ENCODE data around the gene GSTM5. TPM values are rescaled to one million over a fixed set of nuclear protein-coding genes. Genes with fewer than 3 reads are reported as not detected.
"Not testable (repeated sequence)": the region's sequence is repeated elsewhere in the genome, so short reads cannot be mapped to it uniquely, and the experiment has no call there.

GSTM5 gene
- total RNA-seq, 4 donors from 2014 or later: 0.38 to 2.6 (median 1.4) TPM; not detected in 1

GRCh38 chr1:109733236-109733870 lies 21.3 kb downstream of the GSTM5 start:
- WGBS: 90% methylated on average over 4 of the region's 4 CpGs
- no peaks in the 10 kb centered on the region for H3K9me3 ChIP-seq

GRCh38 chr1:109739738-109740614 lies 27.9 kb downstream of the GSTM5 start:
- peaks cover 15% of the 10 kb centered on the region for H3K36me3 ChIP-seq
- H3K4me3 ChIP-seq: peak overlapping the region; percentile 82
- H3K27ac ChIP-seq: peak overlapping the region; percentile 66
- TF ChIP-seq POLR2AphosphoS5 (IDR thresholded peaks at IDR 0.05) (no peak), CTCF (IDR thresholded peaks at IDR 0.05) (no peak), POLR2A (IDR thresholded peaks at IDR 0.05) (peak in 1 of 2 donors; percentile 80)
- DNase-seq (ENCODE audit: low spot score in 2 of 2): peak; percentile 91
- no peaks in the 10 kb centered on the region for H3K27me3 ChIP-seq
- no peaks in the 10 kb centered on the region for H3K9me3 ChIP-seq
- H3K4me1 ChIP-seq: peaks cover 23% of the 10 kb centered on the region
- under 1% methylated on average over 37 of the region's 86 CpGs for WGBS

More at GRCh38 chr1:109733236-109733870, 21.3 kb downstream of the GSTM5 start:
- TF ChIP-seq CTCF (IDR thresholded peaks at IDR 0.05) (no peak), POLR2AphosphoS5 (IDR thresholded peaks at IDR 0.05) (no peak), EP300 (IDR thresholded peaks at IDR 0.05) (no peak), POLR2A (IDR thresholded peaks at IDR 0.05) (no peak)
- Histone ChIP-seq H3K27me3 (no peaks in the 10 kb centered on the region), H3K4me1 (peaks cover 6% of the 10 kb centered on the region), H3K27ac (no peak overlapping the region), H3K4me3 (no peak overlapping the region), H3K36me3 (peaks cover 15% of the 10 kb centered on the region)
- no peak for DNase-seq (ENCODE audit: low spot score in 2 of 2)

- Histone ChIP-seq H3K27me3 (no peaks in the 10 kb centered on the region), H3K9me3 (no peaks in the 10 kb centered on the region), H3K27ac (peak within 1 kb of the TSS; percentile 66), H3K36me3 (peaks cover 15% of the 10 kb centered on the region), H3K4me1 (peaks cover 23% of the 10 kb centered on the region), H3K4me3 (peak within 1 kb of the TSS; percentile 82)
- no peak for DNase-seq (ENCODE audit: low spot score in 2 of 2)
- TF ChIP-seq POLR2A (IDR thresholded peaks at IDR 0.05): no peak
- TF ChIP-seq POLR2AphosphoS5 (IDR thresholded peaks at IDR 0.05): no peak
- WGBS: 2% methylated on average over 9 of the region's 10 CpGs
Measured at GRCh38 chr1:109740615-109741373, 28.7 kb downstream of the GSTM5 start, which contains the start of gene GSTM3. Gene GSTM3, minus strand, starts transcription at chr1:109741038. Its CDS starts 751 bp downstream, at chr1:109740287.

GRCh38 chr1:109748311-109748710 lies 36.3 kb downstream of the GSTM5 start:
- not testable (repeated sequence) for H3K36me3 ChIP-seq, H3K27ac ChIP-seq, H3K9me3 ChIP-seq, H3K27me3 ChIP-seq, H3K4me3 ChIP-seq, H3K4me1 ChIP-seq
- peak in 1 of 2 donors; percentile 30 for DNase-seq (ENCODE audit: low spot score in 2 of 2)
- 89% methylated on average over 8 of the region's 10 CpGs for WGBS

- Histone ChIP-seq H3K4me3 (no peak overlapping the region), H3K9me3 (no peaks in the 10 kb centered on the region), H3K27me3 (no peaks in the 10 kb centered on the region), H3K36me3 (no peaks in the 10 kb centered on the region), H3K4me1 (no peaks in the 10 kb centered on the region), H3K27ac (no peak overlapping the region)
- TF ChIP-seq POLR2AphosphoS5 (IDR thresholded peaks at IDR 0.05): no peak
- no peak for TF ChIP-seq CTCF (IDR thresholded peaks at IDR 0.05)
- no peak for TF ChIP-seq POLR2A (IDR thresholded peaks at IDR 0.05)
- TF ChIP-seq EP300 (IDR thresholded peaks at IDR 0.05): no peak
- no peak for DNase-seq (ENCODE audit: low spot score in 2 of 2)
Measured at GRCh38 chr1:109749221-109749620, 37.2 kb downstream of the GSTM5 start.

All from suprapubic skin (tissue), 4 donors.